Progenitor cell of endocrine pancreas (in vitro differentiated cells): ENCODE data around the gene ADD3. TPM values are rescaled to one million over a fixed set of nuclear protein-coding genes. Genes with fewer than 3 reads are reported as not detected.

ENCODE experiments used
- DNase-seq: peaks from one replicate; pipeline ENCODE4 v3.0.0; 2021; ENCODE audit warnings: low spot score; ENCODE audit not compliant: unreplicated experiment
- H3K27ac Mint-ChIP-seq: 2 replicates; pipeline ENCODE4 v1.8.0; 2021; ENCODE audit warnings: mild to moderate bottlenecking, moderate library complexity, mixed read lengths
- H3K27me3 Mint-ChIP-seq: 2 replicates; pipeline ENCODE4 v1.8.0; 2021; ENCODE audit warnings: mixed read lengths
- H3K36me3 Mint-ChIP-seq: 2 replicates; pipeline ENCODE4 v1.8.0; 2022; ENCODE audit warnings: mixed read lengths; ENCODE audit not compliant: insufficient read depth
- H3K4me1 Mint-ChIP-seq: 2 replicates; pipeline ENCODE4 v1.8.0; 2021; ENCODE audit warnings: low read depth, mixed read lengths
- H3K4me3 Mint-ChIP-seq: 2 replicates; pipeline ENCODE4 v1.8.0; 2021; ENCODE audit warnings: low read depth, mild to moderate bottlenecking, moderate library complexity, mixed read lengths
- H3K9me3 Mint-ChIP-seq: 2 replicates; pipeline ENCODE4 v1.8.0; 2021; ENCODE audit warnings: low read depth, mixed read lengths
- total RNA-seq: library from RNA; stranded (reverse); gene quantifications from 2 replicates; pipeline ENCODE4 v1.2.1, GENCODE V29; 2021
- TF ChIP-seq, protein P1 (sequence below): fragments of 200-600 bp; sonication (generic); IDR thresholded peaks from one replicate; pipeline ENCODE4 v1.5.0; 2021; ENCODE audit warnings: antibody characterized with exemption, mild to moderate bottlenecking; ENCODE audit not compliant: unreplicated experiment

ADD3 gene
- total RNA-seq, 1 donor from 2014 or later: 111 TPM

GRCh38 chr10:110010486-110011378 is 2.9 kb downstream of the ADD3 start:
- Mint-ChIP-seq H3K27ac (peak overlapping the region; percentile 56), H3K9me3 (no peaks in the 10 kb centered on the region), H3K4me1 (peaks cover 46% of the 10 kb centered on the region), H3K36me3 (peaks cover 2% of the 10 kb centered on the region), H3K4me3 (no peak overlapping the region), H3K27me3 (no peaks in the 10 kb centered on the region)
- DNase-seq: no peak
- TF ChIP-seq, protein P1, sequence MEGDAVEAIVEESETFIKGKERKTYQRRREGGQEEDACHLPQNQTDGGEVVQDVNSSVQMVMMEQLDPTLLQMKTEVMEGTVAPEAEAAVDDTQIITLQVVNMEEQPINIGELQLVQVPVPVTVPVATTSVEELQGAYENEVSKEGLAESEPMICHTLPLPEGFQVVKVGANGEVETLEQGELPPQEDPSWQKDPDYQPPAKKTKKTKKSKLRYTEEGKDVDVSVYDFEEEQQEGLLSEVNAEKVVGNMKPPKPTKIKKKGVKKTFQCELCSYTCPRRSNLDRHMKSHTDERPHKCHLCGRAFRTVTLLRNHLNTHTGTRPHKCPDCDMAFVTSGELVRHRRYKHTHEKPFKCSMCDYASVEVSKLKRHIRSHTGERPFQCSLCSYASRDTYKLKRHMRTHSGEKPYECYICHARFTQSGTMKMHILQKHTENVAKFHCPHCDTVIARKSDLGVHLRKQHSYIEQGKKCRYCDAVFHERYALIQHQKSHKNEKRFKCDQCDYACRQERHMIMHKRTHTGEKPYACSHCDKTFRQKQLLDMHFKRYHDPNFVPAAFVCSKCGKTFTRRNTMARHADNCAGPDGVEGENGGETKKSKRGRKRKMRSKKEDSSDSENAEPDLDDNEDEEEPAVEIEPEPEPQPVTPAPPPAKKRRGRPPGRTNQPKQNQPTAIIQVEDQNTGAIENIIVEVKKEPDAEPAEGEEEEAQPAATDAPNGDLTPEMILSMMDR: no peak

DNA sequence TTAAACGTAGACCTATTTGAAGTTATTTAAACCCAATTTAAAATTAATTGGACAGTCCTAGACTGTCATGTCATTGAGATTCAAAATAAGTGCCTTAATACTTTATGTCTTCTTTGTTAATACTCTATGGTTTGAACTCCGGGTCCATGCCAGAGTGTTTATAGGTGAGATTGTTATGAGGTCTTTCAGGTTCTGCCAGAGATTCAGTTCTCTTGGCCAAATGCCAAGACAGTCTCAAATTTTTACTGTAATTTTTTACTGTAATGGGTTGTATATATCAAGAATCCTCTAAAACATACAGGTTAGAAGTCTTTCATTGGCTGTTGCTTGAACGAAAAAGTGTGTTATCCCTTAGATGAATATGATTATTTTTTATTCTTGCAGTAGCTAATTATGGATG is 3.9 kb downstream of the ADD3 start:
- Mint-ChIP-seq H3K27ac (no peak overlapping the region), H3K4me3 (no peak overlapping the region), H3K9me3 (no peaks in the 10 kb centered on the region), H3K27me3 (no peaks in the 10 kb centered on the region), H3K4me1 (peaks cover 54% of the 10 kb centered on the region), H3K36me3 (peaks cover 2% of the 10 kb centered on the region)
- no peak for DNase-seq
- TF ChIP-seq, protein P1: no peak

- Mint-ChIP-seq H3K27me3 (no peaks in the 10 kb centered on the region), H3K4me1 (peaks cover 54% of the 10 kb centered on the region), H3K9me3 (no peaks in the 10 kb centered on the region), H3K4me3 (no peak overlapping the region), H3K27ac (peak overlapping the region; percentile 69), H3K36me3 (peaks cover 2% of the 10 kb centered on the region)
- TF ChIP-seq, protein P1: no peak
- no peak for DNase-seq
Observed at GRCh38 chr10:110013630-110014293, 6.0 kb downstream of the ADD3 start.

GRCh38 chr10:110016039-110016438 is 8.3 kb downstream of the ADD3 start:
- no peak overlapping the region for H3K4me3 Mint-ChIP-seq
- H3K27me3 Mint-ChIP-seq: no peaks in the 10 kb centered on the region
- no peaks in the 10 kb centered on the region for H3K9me3 Mint-ChIP-seq
- H3K36me3 Mint-ChIP-seq: peaks cover 2% of the 10 kb centered on the region
- peaks cover 32% of the 10 kb centered on the region for H3K4me1 Mint-ChIP-seq
- TF ChIP-seq, protein P1: no peak
- DNase-seq: no peak
- H3K27ac Mint-ChIP-seq: no peak overlapping the region

DNA sequence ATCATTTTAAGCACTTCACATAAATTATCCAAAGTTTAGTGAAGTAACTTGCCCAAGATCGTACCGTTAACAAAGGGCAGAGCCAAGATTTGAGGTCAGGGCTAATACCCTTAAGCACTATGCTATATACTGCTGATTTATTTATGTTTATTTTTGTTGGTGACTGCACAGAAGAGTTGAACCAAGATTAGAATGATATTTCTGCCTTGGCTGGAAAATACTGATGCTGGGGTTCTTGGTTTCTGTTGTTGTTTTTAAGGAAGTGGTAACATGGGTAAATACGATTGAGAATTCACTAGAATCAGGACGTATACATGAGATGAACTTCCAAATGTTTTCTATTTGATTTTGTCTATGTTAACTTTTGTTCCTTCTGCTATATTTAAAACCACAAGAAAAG is 9.3 kb downstream of the ADD3 start:
- TF ChIP-seq, protein P1: no peak
- no peaks in the 10 kb centered on the region for H3K9me3 Mint-ChIP-seq
- no peaks in the 10 kb centered on the region for H3K27me3 Mint-ChIP-seq
- H3K36me3 Mint-ChIP-seq: peaks cover 2% of the 10 kb centered on the region
- H3K4me1 Mint-ChIP-seq: peaks cover 23% of the 10 kb centered on the region
- DNase-seq: no peak
- H3K27ac Mint-ChIP-seq: no peak overlapping the region
- H3K4me3 Mint-ChIP-seq: no peak overlapping the region
